ENCODE data around the gene ZNF543. TPM values are rescaled to one million over a fixed set of nuclear protein-coding genes. Genes with fewer than 3 reads are reported as not detected.

The ZNF543 gene
- polyA plus RNA-seq, 1 donor = 5.5 TPM

Other genes with a start within 250 kb of the ZNF543 start
- gene USP29, start 200.5 kb upstream of the ZNF543 start, polyA plus RNA-seq (ENCODE audit: insufficient read length) = not detected
- gene ZIM3, start 175.3 kb upstream of the ZNF543 start, polyA plus RNA-seq (ENCODE audit: insufficient read length) = not detected
- not detected for gene DUXA, start 153.0 kb upstream of the ZNF543 start, polyA plus RNA-seq (ENCODE audit: insufficient read length)
- gene ZNF264, start 129.0 kb upstream of the ZNF543 start, polyA plus RNA-seq (ENCODE audit: insufficient read length) = 10.4 TPM
- gene AURKC, start 89.4 kb upstream of the ZNF543 start, polyA plus RNA-seq (ENCODE audit: insufficient read length) = 1.1 TPM
- 5.6 TPM for gene ZNF805, start 79.8 kb upstream of the ZNF543 start, polyA plus RNA-seq (ENCODE audit: insufficient read length)
- 3.9 TPM for gene ZNF460, start 40.0 kb upstream of the ZNF543 start, polyA plus RNA-seq (ENCODE audit: insufficient read length)
- gene ZNF304, start 30.8 kb downstream of the ZNF543 start, polyA plus RNA-seq (ENCODE audit: insufficient read length) = 8.9 TPM
- gene TRAPPC2B, start 43.1 kb downstream of the ZNF543 start, polyA plus RNA-seq (ENCODE audit: insufficient read length) = 15.2 TPM
- 4.2 TPM for gene ZNF547, start 43.1 kb downstream of the ZNF543 start, polyA plus RNA-seq (ENCODE audit: insufficient read length)
- gene ZNF548, start 69.4 kb downstream of the ZNF543 start, polyA plus RNA-seq (ENCODE audit: insufficient read length) = 20.9 TPM
- gene ZNF17, start 90.7 kb downstream of the ZNF543 start, polyA plus RNA-seq (ENCODE audit: insufficient read length) = 7.9 TPM
- gene ZNF749, start 114.9 kb downstream of the ZNF543 start, polyA plus RNA-seq (ENCODE audit: insufficient read length) = 6.6 TPM
- gene VN1R1, start 136.7 kb downstream of the ZNF543 start, polyA plus RNA-seq (ENCODE audit: insufficient read length) = 2.0 TPM
- gene ZNF772, start 157.1 kb downstream of the ZNF543 start, polyA plus RNA-seq (ENCODE audit: insufficient read length) = 9.3 TPM
- gene ZNF419, start 167.3 kb downstream of the ZNF543 start, polyA plus RNA-seq (ENCODE audit: insufficient read length) = 10.6 TPM
- gene ZNF773, start 179.5 kb downstream of the ZNF543 start, polyA plus RNA-seq (ENCODE audit: insufficient read length) = 7.8 TPM
- gene ZNF549, start 206.9 kb downstream of the ZNF543 start, polyA plus RNA-seq (ENCODE audit: insufficient read length) = 7.5 TPM
- 10.6 TPM for gene ZNF550, start 239.4 kb downstream of the ZNF543 start, polyA plus RNA-seq (ENCODE audit: insufficient read length)